Measurements from ENCODE around the gene OFD1. TPM values are rescaled to one million over a fixed set of nuclear protein-coding genes. Genes with fewer than 3 reads are reported as not detected.
"Not testable (repeated sequence)": the region's sequence is repeated elsewhere in the genome, so short reads cannot be mapped to it uniquely, and the experiment has no call there.

Gene OFD1
- polyA plus RNA-seq, 12 donors: 15.1 to 46.0 (median 21.0) TPM; not detected in 1

DNA sequence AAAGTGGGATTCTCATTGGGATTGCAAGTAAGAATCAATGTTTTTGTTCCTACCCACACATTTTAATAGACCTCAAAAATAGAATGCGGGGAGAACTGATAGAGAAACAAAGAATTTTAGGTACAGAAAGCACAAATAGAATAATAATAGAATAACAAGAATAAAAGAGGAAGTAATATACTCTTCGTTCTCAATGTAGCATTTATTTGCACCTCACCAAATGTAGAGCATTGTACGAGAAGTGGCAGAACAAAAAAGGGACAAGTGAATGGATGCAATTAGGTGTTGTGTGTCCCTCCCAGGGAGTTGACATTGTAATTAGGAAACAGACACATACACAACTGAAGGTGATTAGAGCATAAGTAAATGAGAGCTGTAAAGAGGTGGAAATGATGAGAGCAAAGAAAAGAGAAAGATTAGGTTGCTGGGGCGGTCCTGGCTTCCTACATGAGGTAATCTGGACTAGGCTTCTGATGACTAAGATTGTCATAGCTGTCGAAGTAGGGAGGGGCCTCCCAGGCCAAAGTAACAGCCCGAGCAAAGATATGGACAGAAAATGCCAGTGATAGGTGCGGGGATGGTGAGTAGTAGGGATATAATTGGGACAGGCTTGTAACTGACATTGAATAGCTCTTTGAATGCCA lies 35.2 kb upstream of the OFD1 start:
- DNase-seq: no peak

DNA sequence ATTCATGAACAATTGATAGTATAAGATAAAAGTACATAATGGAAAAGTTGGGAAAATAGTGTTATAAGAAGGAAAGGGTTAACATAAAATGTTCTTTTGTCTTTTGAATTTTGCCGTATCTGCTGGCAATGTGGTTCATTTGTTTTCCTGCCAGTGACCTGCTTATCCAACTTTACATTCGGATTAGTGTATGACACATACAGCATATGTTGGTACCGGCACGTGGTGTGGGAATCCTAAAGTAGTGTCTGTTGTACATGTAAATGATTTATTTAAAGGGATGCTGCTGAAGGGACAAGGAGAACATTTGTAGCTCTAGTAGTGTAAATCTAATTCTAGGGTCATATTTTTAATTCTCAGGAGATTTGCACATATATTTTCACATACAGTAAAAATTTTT lies 34.2 kb upstream of the OFD1 start:
- no peak for DNase-seq

DNA sequence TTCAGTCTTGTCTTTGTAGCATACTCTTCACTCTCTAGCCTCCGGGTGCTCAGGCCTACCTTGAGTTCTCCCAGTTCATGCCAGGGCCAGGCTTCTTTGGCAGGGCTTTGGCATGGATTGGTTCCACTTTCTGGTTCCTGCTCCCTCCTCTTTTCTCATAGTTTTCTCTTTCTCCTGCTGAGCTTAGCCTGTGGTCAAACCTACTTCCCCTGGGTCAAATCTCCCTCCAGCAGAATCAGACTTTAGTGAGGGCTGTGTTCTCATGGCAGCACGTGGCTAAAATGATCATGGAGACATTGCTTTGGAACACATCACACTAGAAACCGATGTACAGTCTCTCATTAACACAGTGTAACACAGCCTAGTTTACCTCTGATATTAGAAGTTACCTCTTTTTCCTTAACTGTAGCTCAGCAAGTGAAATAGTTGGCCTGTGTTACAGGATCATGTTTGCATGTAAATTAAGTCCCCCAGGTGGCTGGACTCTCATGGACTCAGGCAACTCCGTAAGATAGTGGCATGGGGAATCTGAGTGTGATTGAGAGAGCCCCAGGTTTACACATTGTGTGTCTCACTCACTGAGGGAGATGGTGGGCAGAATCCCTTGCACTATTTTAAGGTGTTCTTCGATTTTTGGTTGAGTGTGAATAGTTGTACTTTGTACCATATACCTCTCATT lies 32.3 kb upstream of the OFD1 start:
- DNase-seq: no peak

DNA sequence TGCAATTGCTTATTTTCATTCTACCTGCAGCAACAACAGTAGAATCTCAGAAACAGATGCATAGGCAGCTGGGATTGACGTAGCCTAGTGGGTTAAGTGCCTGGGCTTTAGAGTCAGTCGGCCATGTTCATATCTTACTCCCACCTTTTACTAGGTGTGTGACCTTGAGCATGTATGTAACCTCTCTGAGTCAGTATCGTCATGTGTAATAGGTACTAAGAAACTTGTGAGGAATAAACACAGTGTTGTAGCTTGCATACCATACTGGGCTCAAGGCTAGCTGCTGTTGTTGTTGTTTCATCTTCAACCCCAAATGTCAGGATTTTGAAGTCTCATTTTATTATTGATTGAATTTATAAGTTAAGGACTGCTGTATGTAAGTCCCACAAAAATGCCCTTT lies 31.4 kb upstream of the OFD1 start:
- DNase-seq: no peak

DNA sequence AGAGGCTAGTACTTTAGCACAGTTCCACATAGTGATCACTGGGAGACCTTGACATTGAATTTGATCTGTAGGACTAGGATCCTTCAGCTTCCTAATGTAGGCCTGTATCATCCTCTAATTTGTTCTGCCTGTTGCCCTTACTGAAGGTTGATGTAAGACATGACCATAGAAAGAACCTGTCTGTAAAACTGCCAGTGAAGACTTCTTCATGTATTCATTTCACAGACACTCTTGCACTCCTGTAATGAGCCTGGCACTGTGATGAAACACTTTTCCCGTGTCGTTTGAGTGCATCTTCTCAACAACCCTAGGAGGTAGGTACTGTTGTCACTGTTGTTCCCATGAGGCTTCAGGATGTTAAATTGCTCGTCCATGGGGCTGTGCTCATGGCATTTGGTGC lies 31.0 kb upstream of the OFD1 start:
- no peak for DNase-seq

DNA sequence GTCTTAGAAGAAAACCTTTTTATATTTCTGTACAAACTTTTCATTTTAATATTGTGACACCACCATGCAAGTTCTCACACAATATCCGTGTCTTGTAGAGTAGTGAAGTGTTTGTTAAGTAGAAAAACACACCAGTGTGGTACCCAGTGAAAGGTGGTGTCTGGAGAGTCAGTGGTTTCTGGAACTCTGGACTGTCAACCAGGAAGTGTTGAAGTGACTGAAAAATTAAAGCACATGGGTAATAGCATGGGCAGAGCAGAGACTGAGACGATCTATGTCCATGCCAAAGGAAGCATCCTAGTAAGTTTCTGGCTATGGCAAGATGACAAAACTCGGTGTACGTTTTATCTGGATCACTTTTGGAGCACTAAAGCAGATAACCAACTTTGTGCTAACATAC lies 23.4 kb upstream of the OFD1 start:
- DNase-seq: no peak

DNA sequence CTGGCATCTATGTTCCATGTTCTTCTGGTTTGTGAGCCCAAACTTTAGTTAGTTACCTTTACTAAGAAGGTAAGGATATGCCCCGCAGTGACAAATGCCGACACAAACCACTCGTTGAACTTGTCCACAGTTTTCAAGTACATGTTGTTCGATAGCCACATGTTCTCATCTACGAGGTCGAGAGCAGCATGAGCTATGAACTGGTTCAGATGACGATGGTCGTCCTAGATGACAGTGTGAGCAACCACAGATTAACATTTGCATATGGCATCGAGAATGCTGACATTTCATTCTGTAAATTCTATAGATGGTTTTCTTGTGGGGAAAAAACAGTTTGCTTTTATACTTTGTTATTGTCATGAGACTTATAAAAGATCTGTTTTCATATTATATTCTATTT lies 18.1 kb upstream of the OFD1 start:
- no peak for DNase-seq

DNA sequence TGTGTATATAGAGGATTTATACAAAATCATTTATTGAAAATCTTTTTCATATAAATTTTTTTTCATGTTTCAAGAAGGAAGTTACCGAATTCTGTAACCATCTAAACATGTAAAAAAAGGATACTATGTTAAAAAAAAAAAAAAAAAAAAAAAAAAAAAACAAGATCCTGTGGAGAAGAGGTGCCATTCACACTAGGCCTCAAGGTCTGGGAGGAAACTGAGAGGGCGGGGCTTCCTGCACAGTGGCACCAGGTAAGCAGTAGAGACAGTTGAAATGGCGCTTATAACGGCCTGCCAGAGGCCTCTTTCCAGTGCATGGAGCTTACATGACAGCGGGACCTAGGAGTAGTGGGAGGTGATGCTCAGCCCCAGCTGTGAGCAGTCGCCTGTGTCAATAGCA lies 17.6 kb upstream of the OFD1 start:
- DNase-seq: no peak

DNA sequence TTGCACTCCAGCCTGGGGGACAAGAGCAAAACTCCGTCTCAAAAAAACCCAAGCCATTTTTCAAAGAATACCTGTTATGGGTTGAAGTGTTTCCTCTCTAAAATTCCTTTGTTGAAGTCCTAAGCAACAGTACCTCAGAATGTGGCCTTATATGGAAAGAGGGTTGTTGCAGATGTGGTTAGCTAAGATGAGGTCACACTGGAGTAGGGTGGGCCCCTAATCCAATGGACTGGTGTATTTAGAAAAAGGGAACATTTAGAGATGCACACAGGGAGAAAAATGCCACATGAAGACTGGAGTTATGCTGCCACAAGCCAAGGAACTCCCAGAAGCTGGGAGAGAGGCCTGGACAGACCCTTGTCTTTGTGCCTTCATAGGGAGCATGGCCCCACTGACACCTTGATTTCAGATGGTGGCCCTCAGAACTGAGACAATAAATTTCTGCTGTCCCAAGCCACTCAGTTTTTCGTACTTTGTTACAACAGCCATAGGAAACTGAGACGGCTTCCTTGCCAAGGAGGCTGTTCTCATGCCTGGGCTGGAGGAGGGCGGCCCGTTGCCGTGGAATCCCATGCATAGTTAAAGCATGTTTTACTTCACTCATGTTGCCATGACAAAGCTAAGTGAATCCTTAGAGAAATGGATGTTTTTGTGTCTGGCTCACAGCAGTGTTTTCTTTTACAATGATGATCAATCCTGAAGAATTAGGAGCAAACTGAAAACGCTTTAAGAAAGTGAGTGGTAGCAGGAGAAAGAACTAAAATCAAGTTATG lies 16.7 kb upstream of the OFD1 start:
- peak; percentile 76 for DNase-seq

DNA sequence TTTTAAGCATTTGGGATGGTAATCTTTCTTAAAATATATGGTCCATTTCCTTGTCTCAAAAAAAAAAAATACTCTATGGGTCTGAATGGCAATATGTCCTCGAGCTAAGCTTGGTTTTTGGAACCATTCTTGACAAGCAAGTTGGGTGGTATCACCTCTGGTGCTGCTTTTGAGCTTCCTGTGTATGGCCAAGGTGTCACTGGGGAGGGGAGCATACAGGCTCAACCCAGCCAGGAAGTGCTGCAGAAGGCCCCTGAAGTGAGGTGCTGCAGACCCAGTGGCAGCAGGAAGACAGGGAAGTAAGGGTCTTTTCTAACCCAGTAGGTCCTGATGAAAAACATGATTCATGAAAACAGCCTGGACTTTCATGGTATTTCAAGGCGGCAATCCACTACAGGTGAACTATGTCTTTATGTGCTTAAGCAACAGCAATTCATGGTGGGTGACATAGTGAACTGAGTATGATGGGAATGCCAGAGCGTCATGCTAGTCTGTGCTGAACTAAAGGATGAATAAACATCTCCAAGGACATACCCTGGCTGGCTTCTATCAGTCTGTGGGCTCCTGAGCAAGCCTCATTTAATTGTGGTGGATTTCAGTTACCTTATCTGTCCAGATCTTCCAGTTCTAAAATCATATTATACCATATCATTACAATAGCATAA lies 15.2 kb upstream of the OFD1 start:
- no peak for DNase-seq

DNA sequence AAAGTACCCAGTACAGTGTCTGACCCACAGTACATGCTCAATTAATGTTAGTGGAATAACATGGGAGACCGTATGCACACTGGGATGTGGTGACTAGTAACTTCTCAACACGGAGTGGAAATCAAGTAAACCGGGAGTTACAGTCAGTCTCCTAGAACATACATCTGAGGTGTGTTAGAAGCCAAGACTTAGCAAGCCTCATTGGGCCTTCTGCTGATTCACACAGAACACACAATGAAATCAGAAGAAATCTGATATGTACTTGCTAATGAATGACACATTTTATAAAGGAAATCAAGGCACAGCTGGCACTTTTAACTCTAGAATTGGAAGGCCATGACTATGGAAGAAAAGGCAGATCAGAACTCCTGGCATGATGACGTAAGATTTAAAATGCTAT lies 13.2 kb upstream of the OFD1 start:
- no peak for DNase-seq

DNA sequence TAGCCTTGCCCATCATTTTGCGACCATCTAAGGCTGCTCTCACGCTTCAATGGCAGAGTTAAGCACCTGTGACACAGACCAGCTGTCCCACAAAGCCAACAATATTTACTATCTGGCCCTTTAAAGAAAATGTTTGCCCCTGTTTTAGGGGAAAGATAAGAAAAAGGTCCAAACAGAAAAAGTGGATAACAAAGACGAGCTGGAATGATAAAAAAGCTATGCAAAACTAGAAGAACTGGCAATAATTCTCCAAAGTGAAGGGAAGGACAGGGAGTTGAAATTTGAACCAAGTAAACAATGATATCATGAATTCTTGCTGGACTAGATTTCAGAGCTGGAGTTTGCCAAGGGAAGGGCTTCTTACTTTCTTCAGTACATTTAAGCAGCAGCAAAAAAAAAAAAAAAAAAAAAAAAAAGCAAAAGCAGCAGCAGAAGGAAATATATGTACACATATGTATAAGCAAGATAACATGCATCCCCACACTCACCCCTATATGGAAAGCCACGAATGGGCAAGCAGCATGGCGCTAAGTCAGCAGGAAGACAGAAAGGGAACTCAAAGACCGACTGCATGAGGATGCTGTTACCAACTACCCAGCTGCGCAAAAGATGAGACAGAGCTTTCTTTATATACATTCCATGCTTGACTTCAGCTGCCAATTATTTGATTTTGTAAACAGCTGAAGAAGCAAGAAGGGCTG lies 12.6 kb upstream of the OFD1 start:
- peak; percentile 53 for DNase-seq

DNA sequence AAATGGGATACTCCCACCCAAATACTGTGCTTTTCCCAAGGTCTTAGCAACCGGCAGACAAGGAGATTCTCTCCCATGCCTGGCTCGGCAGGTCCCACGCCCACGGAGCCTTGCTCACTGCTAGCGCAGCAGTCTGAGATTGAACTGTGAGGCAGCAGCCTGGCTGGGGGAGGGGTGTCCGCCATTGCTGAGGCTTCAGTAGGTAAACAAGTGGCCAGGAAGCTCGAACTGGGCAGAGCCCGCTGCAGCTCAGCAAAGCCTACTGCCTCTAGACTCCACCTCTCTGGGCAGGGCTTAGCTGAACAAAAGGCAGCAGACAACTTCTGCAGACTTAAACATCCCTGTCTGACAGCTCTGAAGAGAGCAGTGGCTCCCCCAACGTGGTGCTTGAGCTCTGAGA lies 9.7 kb upstream of the OFD1 start:
- not testable (repeated sequence) for DNase-seq

DNA sequence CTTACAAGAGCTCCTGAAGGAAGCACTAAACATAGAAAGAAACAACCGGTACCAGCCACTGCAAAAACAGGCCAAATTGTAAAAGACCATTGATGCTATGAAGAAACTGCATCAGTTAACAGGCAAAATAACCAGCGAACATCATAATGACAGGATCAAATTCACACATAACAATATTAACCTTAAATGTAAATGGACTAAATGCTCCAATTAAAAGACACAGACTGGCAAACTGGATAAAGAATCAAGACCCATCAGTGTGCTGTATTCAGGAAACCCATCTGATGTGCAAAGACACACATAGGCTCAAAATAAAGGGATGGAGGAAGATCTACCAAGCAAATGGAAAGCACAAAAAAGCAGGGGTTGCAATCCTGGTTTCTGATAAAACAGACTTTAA lies 8.0 kb upstream of the OFD1 start:
- not testable (repeated sequence) for DNase-seq

DNA sequence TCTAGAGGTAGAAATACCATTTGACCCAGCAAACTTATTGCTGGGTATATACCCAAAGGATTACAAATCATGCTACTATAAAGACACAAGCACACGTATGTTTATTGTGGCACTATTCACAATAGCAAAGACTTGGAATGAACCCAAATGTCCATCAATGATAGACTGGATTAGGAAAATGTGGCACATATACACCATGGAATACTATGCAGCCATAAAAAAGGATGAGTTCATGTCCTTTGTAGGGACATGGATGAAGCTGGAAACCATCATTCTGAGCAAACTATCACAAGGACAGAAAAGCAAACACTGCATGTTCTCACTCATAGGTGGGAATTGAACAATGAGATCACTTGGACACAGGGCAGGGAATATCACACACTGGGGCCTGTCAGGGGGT lies 4.0 kb upstream of the OFD1 start:
- not testable (repeated sequence) for DNase-seq

DNA sequence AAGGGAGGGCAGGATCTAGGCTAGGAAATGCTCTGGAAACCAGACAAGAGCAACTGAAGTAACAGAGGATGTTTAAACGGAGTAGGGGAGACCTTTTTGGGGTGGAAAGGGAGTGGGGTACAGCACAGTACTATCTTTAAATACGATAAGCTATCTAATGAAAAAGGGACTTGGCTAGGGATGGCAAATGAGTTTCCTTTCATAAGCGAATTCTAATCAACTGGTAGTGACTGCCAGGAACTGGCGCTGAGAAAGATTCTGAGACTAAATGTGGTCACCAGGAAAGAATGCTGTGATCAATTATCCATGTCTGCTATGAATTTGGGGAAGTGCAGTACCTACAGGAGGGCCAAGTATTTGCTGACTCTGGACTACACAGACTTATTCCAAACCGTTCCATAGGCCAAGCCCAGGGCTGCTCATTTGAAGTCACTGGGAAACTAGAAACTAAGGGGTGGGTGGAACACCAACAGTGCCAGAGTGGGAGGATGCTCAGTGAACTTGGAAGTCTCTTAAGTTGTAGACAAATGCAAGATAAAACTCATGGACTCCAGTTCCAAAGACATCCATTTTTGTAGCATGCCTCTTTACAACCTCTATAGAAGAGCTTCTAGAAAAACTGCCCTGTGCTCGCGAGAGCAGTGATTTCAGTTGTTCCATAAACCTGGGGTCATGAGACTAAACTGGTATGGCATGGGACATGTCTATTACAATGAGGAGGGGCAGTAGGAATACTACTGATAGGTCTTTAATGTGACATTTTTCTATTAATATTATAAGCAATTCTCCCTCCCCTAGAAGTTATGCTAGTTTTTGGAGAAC lies 2.1 kb upstream of the OFD1 start:
- peak; percentile 45 for DNase-seq

DNA sequence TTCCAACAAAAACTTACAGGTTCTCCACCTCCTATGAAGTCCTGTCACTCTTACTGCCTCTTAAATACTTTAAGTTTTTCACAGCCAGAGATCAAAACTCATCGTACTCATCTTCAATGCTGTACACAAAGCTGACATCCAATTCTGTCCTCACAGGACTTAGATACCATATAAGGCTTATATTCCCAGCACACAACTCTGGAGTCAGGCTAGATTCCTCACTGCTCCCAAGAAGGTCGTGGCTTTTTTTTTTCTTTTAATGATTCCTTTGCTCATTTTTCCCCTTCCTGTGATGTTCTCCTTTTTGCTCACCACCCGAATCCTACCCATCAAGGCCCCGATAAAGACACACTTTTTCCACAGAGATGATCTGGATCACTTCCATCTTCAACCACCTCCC lies 1.0 kb upstream of the OFD1 start:
- DNase-seq: no peak

DNA sequence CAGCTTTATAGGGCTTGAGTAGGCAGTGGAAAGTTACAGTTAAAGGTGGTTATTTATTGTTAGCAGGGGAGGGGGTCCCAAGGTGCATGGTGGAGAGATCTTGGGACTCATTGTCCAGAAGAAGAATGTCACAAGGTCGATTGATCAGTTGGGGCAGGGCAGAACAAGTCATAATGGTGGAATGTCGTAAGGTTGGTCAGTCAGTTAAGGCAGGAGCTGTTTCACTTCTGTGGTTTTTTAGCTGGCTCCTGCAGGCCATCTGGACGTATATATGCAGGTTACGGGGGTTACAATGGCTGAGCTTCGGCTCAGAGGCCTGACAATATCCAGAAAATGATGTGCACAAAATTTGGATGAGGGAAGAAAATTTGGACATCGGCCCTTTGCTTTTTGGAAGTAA lies 7.1 kb downstream of the OFD1 start:
- DNase-seq: no peak

DNA sequence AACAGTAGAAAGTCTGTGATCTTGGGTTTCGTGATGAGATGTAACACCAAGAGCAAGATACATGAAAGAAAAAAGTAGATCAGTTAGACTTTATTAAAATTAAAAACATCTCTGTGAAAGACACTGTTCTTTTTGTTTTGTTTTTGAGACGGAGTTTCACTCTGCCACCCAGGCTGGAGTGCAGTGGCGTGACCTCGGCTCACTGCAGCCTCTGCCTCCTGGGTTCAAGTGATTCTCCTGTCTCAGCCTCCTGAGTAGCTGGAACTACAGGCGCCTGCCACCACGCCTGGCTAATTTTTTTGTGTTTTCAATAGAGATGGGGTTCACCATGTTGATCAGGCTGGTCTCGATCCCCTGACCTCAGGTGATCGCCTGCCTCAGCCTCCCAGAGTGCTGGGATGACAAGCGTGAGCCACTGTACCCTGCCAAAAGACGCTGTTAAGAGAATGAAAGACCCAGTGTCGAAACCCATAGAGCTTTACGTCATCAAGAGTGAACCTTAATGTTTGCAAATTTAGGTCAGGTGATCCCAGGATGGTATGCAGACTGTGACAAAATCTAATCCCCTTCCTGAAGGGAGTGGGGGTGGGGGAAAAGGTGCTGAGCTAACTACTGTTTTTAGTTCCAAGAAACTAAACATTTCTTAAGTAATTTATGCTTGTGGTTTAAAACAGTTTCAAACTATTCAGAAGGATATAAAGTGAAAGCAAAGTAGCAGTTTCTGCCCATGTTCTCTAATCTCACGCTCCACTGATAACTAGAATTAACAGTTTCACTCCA lies 8.0 kb downstream of the OFD1 start:
- DNase-seq: no peak

DNA sequence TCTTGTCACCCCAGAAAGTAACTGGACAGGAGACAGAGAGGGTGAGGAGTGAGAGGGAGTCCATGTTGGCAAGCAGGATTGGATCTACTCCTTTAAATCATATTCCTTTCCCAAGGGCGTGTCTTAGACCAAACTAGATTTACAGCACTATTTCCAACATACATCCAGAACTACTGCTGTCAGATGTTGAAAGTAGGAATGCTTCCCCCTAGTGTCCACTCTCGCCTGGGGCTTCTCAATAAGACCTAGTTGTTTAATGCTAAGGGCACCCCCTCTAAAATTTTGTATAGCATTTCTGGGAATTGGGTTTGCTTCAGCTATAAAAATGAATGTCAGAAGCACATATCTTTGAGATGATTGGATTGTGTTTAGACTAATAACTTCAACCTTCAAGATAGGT lies 13.3 kb downstream of the OFD1 start:
- DNase-seq: no peak

Data from muscle of arm (tissue), 12 donors.